RWPE1 (cell line): Measurements from ENCODE around the gene PXDN.

Experiments used
- CTCF ChIA-PET: fragments of 350-600 bp; sonication (Branson Sonifier 250); formaldehyde crosslinking; extraction: SDS; loops from one replicate; lab custom pipeline; 2021; lab: Yijun Ruan, JAX
- POLR2A ChIA-PET: fragments of 400-600 bp; formaldehyde crosslinking; extraction: SDS; loops from one replicate; lab custom pipeline; 2020; ENCODE audit warnings: antibody characterized with exemption; ENCODE audit not compliant: low non-redundant PET; lab: Yijun Ruan, JAX
- DNase-seq: peaks from one replicate; pipeline ENCODE4 v3.0.0; 2012; ENCODE audit warnings: low spot score
- H3K27ac ChIP-seq: fragments of 450-650 bp; 2 replicates; pipeline ENCODE4 v1.5.1; 2017
- TF ChIP-seq, protein P1 (sequence below): fragments of 450-650 bp; conservative IDR thresholded peaks from 2 replicates; pipeline ENCODE4 v1.5.1; 2017; ENCODE audit warnings: low read depth, mild to moderate bottlenecking

The PXDN gene

DNA sequence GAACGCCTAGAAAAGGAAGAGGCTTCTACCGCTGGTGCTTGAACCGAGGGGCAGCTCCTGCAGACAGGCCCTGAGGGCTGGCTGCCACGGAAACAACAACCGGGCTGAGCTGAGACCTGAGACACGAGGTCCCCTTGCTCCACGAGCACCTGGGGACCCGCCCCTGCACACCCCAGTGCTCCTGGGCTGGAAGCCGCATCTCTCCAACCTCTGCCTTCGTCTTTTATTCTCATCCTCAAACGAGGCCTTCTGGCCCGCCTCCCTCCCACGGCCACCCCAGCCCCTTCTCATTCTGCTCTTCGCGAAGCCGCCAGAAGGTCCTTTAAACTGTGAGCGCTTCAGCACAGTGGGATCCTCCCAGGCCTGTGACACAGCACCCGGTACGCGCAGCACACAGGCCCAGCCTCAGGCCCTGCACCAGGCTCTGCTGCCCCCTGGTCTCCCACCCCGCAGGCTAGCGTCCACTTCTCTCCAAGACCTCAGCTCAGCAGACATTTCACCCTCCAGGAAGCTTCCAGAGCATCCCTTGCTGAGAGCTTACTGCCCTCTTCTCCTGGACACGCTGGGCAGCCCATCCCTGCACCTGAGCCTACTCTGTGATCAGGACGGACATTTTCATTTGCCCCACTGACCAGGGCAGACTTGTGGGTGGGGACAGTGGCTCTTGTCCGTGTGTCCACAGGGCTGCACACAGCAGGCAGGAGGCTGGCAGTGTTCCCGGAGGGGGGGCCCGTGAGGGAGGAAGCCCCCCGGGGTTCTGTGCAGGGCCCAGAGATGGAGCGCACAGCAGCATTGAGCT lies 149.7 kb downstream of the PXDN start:
- ChIA-PET CTCF (interaction anchor here (0.6 to 1.8 kb wide), 3 partner anchors 15 to 157 kb away, joined by 3 to 8 read pairs (median 5); no protein-coding TSS in a partner anchor), POLR2A (no interaction called here)
- DNase-seq = no peak
- TF ChIP-seq, protein P1, sequence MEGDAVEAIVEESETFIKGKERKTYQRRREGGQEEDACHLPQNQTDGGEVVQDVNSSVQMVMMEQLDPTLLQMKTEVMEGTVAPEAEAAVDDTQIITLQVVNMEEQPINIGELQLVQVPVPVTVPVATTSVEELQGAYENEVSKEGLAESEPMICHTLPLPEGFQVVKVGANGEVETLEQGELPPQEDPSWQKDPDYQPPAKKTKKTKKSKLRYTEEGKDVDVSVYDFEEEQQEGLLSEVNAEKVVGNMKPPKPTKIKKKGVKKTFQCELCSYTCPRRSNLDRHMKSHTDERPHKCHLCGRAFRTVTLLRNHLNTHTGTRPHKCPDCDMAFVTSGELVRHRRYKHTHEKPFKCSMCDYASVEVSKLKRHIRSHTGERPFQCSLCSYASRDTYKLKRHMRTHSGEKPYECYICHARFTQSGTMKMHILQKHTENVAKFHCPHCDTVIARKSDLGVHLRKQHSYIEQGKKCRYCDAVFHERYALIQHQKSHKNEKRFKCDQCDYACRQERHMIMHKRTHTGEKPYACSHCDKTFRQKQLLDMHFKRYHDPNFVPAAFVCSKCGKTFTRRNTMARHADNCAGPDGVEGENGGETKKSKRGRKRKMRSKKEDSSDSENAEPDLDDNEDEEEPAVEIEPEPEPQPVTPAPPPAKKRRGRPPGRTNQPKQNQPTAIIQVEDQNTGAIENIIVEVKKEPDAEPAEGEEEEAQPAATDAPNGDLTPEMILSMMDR = no peak
- H3K27ac ChIP-seq = peak overlapping the region; percentile 78

DNA sequence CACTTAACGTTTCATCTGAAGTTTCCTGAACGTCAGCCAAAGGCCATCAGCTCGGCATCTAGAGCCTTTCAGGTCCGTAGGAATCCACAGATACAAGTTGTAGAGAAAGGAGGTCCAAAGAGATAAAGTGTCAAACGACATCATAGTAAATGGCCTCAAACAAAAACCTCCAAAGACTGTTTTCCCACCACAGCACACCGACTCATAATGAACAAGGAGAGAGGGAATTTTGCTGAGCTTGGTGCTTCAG lies 150.3 kb downstream of the PXDN start:
- DNase-seq = no peak
- TF ChIP-seq, protein P1 = no peak
- CTCF ChIA-PET = interaction anchor here (0.8 to 1.8 kb wide), 2 partner anchors 44 to 157 kb away, joined by 3 to 8 read pairs; no protein-coding TSS in a partner anchor
- H3K27ac ChIP-seq = peak overlapping the region; percentile 78
- POLR2A ChIA-PET = no interaction called here

DNA sequence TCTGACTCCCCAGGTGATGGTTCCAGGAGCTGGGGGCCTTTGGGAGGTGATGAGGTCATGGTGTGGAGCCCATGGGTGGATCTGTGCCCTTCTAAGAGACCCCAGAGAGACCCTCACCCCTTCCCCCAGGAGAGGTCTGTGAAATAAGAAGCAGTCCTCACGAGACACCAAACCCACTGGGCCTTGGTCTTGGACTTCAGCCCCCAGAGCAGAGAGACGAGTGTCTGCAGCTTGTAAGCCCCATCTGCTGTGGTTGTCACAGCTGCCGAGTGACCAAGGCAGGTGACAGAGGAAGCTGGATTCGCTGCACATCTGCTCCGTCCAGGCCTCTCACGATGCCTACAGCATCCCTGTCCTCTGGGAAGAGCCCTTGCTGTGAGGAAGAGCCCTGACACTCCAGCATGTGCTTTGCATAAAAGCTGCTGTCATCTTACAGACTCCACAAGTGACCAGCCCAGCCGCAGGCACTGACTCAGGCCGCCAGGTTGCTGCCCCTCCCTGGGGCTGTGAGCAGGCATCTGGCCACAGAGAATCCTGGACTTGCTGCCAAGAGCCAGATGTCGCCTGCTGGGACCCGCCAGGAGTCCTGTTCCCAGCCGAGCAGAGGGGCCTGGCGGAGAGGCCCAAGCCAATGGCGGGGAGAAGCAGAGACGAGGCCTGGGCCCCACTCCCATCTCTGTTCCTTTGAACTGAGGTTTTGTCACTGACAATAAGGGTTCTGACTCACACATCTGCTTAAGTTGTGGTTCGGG lies 150.8 kb downstream of the PXDN start:
- TF ChIP-seq, protein P1 = no peak
- ChIA-PET CTCF (interaction anchor here (0.6 to 1.8 kb wide), 3 partner anchors 43 to 726 kb away, joined by 3 to 8 read pairs (median 4); no protein-coding TSS in a partner anchor), POLR2A (no interaction called here)
- peak; percentile 52 for DNase-seq
- peak overlapping the region; percentile 78 for H3K27ac ChIP-seq

DNA sequence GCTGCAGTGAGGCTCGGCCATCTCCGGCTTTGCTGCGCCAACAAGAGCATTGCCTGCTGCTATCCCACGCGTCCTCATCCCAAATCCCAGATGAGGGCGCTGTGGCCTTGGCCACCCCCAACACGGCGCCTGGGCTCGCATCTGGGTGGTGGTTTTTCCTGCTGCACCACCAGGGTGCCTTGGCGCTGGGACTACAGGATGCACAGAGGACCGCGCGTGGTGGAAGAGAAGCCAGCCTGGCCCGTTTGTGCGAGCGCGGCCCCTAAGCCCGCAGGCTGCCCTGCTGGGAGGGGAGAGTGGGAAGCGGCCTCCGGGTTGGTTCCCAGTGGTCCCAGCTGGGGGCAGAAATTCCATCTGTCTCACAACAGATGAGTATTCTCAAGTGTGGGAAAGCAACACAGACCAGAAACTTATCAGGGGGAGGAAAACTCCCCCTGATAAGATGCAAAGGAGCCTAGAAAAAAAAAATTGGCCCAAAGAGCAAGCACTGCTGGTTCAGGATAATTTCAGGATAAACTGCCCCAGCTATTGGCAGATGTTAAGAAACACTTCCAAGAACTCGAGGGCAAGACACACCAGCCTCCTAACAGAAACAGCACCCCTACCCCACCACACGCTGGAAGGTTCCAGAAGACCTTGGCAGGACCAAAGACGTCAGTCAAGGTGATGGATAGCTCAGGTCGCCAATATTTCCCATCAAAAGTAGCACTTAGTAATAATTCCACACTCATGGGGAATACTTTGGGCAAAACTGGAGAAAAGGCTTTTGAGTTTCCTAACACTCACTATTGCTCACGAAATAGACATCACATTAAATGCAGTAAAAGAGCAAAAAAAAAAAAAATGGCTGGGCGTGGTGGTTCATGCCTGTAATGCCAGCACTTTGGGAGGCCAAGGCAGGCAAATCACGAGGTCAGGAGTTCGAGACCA lies 152.1 kb downstream of the PXDN start:
- ChIA-PET POLR2A (no interaction called here), CTCF (interaction anchor here (0.7 kb wide), 1 partner anchor 158 kb away, joined by 3 read pairs; no protein-coding TSS in a partner anchor)
- DNase-seq = no peak

DNA sequence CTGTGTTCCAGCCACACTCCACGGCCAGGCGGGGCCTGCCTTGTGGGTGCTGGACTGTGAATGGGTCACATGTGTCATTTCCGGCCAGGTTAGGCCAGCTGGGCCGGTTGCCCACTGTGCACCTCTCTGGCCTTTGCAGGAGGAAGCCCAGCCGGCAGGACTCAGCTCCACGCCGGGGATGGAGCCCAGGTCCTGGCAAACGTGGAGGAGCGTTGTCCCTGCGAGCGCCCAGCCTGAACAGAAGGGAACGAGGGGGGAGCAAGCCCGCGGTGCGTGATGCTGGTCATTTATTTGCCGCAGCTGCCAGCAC lies 152.9 kb downstream of the PXDN start:
- TF ChIP-seq, protein P1 = no peak
- CTCF ChIA-PET = no interaction called here
- no peak for DNase-seq
- peak overlapping the region; percentile 17 for H3K27ac ChIP-seq
- POLR2A ChIA-PET = no interaction called here

More for the DNA sequence above, 152.1 kb downstream of the PXDN start:
- TF ChIP-seq, protein P1 = no peak; the same call in 1 of the 2 replicates
- no peak overlapping the region for H3K27ac ChIP-seq
